SKM-1 treated with dmso at 0.1 percent for 144 hours (cell line): Measurements from ENCODE around the gene PKIG.
"Not testable (repeated sequence)": the region's sequence is repeated elsewhere in the genome, so short reads cannot be mapped to it uniquely, and the experiment has no call there.

ENCODE experiments used
- DNase-seq: peaks from one replicate; lab custom pipeline; 2025; ENCODE audit not compliant: unreplicated experiment; lab: John Stamatoyannopoulos, UW

The PKIG gene

DNA sequence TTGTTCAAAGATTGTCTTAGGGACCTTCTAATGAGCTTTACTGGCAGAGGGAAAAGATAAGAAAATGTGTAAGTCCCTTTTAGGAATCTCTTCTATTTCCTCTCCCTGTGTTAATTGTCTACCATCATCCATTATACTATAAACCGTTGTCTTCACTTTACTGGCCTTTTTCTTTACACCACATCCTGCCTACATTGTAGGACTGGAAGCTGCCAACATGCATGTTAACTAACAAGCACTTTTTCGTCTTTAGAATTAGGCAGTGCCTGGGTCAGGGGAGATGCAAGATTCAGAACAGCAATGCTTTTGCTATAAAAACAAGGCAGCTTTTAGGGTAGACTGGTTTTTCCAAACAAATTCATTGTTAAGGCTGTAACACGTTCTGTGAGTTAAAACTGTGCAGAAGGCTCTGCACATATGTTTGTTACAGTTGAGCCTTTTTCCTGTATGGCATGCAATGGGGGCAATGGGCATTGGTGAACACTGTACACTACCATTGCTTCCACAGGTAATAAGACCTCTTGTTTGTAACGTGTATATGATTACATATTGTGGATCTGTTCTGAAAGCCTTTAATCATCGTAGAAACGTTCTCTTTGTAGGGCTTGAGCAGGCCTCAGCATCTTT is 10.9 kb upstream of the PKIG start:
- no peak for DNase-seq

DNA sequence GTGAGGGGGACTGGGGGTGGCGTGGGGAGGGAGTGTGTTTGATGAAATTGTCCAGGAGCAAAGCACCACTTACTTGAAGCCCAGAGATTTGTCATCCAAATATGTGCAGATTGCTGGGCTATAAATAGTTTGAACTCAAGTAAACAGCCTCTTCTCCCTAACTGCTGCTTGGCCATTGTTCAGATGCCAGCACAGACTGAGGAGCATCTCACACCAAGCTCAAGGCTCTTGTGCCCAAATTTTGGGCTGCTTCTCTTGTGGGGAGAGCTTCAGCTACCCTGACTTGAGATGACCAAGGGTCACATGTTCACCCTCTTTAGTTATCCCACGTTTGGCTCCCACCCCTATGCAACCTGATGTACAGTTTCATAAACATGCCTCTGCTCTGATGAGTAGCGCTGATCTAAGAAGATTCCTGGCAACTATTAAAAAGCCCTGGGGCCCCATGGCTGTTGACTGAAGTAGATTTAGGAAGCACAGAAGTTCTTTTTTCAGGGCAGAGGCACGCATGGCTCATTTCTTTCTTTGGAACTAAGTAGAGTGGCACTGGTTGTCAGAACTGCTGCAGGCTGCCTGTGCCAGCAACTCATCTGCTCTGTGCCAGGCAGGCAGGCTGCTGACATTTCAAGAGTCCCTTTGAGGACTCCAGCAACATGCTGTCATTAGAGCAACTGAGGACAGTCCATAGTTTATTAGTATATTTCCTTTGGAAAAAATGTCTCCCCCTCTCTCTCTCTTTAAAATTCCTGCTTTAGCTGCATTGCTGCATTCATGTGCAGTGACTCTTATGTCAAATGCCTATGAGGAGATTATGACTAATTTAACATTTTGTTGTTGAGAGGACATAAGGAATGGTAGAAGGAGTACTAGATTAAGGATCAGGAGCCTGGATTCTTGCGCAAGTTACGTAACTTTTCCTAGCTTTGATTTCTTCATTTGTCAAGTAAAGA is 9.6 kb upstream of the PKIG start:
- DNase-seq: no peak

DNA sequence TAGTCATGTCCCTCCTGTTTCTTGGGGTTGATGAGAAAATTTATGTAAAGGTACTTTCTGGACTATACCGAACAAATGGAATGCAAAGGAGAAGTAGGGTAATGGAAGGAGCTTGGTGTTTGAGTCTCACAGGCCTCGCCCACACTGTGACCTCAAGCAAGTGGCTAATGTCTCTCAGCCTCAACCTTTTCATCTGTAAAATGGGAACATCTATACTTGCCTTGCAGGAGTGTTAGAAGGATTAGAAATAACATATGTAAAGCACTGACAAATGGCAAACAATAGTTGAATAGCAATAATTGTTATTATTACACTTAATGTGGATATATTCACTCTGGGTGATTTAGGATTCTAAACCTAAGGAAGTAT is 8.9 kb upstream of the PKIG start:
- DNase-seq: no peak

DNA sequence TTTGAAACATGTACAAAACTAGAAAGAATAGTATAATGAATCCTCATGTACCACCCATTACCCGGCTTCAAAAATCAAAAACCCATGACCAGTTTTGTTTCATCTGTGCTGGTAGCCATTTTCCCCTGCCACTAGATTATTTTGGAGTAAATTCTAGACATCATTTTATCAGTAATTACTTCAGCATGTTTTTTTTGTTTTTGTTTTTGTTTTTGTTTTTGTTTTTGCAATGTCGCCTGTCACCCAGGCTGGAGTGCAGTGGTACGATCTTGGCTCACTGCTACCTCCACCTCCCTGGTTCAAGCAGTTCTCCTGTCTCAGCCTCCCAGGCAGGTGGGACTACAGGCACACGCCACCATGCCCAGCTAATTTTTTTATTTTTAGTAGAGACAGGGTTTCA is 8.0 kb upstream of the PKIG start:
- no peak for DNase-seq

DNA sequence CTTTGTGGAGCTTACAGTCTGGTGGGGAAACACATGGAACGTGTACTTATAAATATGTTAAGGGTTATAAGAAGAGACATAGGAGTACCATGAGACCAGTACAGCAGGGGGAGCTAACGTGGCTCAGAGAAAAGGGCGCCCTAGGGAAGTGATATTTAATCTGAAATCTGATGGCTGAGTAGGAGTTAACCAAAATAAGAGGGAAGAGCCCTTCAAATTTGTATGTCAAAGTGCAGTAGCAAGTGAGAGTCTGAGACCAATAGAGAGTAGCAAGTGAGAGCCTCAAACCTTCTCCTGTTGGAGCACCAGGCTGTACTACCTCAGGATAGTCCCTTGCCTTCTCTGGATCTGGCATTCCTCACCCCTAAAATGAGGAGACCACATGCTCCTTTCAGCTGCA is 6.1 kb upstream of the PKIG start:
- DNase-seq: peak; percentile 71

DNA sequence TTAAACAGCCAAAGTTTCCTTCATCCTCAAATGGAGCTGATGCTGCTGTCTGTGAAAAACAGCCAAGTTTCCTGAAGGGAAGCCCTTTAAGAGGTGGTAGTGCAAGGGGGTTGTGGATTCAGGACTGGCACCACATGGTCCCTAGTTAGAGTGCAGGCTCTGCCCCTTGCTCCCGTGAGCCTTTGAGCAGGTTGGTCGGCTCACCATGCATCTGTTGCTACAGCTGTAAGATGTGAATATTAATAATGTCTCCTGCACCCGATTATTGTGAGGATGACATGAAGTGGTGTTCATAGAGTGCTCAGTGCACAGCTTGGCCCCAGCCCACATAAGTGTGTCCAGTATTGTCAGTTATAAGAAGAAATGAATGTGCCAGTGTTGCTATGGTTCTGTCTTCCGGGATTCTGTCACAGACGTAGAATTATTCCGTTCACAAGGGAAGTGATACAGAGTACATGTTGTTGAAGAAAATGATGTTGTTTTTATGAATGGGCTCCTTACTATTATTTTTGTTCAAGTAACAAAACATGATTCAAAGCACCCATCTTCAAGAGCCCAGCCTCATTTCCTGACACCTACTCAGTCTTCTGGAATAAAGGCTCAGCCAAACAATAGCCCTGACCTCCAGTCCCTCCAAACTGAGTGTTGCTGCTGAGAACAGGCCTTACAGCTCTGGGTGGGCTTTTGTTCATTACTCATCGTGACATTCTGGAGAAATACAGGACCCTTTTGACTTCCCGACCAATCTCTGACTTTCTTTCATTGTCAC is 2.9 kb upstream of the PKIG start:
- DNase-seq: no peak

DNA sequence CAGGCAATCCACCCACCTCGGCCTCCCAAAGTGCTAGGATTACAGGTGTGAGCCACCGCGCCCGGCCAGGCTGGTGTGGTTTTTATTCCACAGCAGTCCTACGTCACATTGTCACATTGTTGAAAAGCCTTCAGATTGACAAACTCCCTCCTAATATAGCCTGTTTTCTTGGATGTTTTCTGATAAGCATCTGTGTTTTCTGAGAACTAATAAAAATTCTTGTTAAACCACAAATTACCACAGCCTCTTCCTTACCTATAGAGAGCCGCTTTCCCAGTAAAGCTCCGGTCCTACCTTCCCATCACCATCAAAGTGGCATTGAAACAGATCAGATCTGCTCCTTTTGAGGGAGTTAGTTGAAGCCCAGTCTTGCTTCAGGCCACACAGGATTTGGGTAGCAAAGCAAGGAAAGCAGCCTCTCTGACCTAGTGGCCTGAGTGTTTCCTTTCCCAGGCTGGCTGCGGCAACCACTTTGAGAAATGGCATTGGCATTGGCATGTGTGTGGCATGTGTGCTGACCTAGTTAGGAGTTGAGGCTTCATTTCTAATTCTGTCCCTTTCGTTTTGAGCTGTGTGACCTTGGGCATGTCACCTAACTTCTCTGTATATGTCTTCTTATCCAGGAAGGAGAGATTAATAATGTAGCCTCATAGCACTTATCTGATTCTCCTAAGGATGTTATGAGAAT is 1.7 kb upstream of the PKIG start:
- DNase-seq: no peak

DNA sequence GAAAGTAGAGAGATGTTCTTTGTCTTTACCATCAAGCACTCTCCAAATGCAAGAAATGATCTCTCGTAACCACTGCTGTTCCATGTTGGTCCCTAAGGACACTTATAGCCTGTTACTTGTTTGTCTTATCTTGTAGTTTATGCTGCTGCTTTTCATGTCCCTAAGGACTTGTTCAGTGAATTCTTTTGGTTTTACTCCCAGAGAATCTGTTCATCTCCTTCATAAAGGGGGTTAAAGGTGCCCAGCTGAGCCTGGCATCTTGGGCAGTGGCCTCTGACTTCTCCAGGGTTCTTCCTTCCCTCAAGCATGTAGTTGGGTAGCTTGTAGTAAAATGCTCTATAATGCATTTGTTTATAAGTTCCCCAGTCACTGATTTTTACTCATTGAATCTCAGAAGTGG is 864 bp upstream of the PKIG start:
- DNase-seq: no peak

DNA sequence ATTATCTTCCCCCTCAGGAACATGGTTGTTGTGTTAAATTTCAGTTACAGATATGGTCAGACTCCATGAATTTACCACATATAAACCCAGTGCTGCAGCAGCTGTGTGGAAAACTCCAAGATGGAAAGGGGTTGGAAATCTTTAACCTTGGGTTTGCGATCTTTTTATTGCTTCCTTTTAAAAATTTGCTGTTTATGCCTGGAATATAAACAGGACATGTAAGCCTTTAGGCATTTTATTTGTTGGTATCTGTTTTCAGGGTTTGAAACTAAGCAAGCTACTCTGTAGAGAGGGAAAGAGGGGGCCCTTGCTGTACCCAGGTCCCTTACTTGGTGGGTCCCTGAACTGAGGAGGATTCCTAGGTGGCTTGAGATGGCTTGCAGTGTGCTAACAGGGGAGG is 778 bp downstream of the PKIG start:
- DNase-seq: no peak

DNA sequence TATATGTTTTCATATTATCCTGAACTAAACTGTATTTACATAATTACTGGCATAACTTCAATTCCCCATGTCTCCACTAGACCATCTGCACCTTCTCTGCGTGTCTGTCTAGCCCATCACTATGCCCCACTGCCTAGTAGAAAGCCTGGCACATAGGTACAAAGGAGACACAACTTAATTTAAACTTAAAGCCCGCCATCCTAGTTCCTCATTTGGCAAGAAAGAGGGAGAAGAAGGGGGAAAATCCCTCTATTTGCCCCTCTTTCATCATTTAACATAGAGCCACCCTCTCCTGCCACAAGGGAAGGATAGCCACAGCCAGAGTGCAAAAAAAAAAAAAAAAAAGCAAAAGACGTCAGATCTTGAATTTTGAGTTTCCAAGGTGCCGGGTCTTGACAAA is 1.8 kb downstream of the PKIG start:
- no peak for DNase-seq

DNA sequence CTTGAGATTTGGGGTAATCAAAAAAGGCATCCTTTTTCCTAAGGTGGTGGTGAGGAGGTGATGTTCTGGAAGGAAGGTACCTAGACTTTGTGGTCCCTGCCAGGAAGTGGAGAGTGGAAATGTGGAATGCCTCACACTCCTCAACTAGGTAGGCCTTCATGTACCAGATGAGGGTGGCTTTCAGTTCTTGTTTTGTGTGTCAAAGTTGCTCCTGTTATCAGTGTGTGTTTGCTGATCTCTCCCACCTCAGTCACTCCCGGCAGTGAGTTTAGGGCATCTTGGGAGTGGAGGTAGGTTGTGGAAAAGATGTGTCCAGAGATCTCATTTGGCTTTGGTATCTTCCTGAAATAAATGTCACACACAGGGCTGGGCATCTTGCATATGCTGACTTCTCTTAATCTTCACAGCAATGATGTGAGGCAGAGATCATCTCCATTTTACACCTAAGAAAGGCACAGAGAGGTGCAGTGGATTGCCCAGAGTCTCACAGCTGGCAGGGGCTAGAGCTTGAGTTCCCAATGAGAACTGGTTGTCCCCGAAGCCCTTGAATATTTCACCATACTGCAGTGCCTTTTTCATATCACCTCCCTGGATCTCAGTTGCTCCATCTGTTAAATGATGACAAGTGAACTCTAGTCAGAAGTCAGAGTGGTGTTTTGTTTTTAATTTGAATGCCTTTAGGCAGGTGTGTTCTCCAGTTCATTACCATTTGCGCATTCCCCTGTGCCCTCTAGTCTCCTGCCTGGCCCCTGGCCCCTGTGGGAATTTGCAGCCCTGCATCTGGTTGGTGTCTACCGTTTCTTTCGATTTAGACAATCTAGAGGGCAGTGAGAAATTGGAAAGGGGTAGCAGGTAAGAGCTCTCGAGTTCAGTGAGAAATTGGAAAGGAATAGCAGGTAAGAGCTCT is 2.9 kb downstream of the PKIG start:
- DNase-seq: no peak

DNA sequence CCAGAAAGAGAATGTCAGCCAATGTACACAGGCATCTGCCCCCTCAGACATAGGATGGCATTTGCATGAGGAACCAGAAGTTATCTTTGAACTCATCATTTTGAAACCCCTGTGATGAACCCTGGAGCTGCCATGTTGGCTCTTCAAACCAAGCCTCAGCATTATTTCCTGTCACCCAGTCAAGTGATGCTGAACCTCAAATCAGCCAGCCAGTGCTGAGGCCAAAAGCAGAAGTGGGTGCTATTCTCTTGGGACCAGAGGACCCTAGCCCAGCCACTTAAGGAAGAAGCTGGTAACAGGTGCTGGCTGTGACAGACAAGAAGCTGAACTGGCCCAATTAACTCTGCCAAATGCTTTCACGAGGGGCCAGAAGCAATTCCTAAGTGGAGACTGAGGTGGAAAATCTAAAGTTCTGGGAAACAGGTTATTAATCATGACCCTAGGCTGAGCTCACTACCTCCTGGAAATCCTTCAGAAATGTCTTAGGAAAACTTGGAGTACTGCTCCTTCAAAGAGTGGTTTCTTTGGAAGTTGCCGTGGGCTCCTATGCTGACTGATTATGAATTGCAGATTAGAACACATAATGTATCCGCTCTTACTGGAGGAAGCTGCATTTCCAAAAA is 4.0 kb downstream of the PKIG start:
- DNase-seq: peak; percentile 84

DNA sequence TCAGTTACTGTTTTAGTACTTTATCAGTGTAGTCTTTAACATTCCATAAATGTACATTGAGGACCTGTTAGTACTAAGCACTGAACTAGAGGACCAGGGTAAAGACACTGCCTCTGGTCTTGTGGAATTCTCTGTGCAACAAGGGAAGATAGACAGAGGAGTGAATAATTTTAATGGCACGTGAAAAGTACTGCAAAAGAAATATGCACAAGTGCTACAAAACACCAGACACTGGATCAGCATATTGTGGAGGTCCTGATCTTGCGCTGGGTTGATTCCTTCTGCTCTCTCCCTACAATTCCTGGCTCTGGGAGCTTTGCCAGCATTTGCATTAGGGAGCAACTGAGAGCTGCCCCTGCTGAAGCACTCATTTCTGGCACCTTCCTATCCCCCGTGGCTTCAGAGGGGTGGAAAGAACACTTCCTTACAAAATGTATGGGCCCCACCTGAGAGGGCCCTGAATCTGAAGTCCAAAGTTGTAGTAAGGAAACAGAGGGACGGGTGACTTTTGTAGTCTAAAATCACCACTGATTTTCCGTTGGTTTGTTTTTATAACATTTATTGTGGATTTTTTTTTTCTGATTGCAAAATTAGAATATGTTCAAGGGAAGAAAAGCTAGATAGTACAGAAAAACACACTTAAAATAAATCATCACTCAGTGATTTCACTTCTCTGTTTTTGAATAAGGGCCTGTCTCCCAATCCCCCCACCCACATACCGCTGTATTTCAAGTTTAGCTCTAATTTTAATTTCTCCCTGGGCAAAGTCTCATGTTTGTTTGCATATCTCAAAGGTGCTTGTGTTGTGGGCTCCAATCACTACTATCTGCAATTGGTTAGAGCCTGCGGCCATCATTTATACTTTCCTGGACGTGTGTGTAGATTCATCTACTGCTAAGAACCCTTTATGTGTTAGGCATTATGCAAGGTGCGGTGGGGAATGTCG is 4.9 kb downstream of the PKIG start:
- DNase-seq: no peak

DNA sequence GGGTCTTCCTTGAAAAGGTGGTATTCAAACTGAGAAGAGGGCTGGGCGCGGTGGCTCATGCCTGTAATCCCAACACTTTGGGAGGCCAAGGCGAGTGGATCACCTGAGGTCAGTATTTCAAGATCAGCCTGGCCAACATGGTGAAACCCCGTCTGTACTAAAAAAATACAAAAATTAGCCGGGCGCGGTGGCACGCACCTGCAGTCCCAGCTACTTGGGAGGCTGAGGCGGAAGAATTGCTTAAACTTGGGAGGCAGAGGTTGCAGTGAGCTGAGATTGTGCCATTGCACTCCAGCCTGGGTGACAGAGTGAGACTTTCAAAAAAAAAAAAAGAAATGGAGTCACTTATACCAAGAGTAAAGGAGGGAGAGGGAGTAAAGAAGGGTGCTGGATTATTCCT is 5.9 kb downstream of the PKIG start:
- DNase-seq: not testable (repeated sequence)

DNA sequence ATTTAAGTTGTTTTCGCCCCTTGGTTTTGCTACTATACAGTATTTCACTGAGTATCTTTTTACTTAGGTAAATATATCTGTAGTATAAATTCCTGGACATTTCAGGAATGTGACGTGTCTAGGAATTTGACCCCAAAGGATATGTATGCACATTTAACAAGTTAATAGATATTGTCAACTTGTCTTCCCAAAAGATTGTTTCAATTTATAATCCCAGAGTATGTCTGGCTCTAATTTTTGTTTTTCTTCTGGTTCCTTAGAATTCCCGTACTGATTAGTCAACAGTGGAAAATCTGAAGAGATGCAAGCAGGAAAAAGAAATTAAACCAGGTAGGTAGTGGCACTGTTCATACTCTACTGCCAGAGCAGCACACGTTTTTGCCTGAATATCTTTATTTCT is 7.2 kb downstream of the PKIG start:
- no peak for DNase-seq

DNA sequence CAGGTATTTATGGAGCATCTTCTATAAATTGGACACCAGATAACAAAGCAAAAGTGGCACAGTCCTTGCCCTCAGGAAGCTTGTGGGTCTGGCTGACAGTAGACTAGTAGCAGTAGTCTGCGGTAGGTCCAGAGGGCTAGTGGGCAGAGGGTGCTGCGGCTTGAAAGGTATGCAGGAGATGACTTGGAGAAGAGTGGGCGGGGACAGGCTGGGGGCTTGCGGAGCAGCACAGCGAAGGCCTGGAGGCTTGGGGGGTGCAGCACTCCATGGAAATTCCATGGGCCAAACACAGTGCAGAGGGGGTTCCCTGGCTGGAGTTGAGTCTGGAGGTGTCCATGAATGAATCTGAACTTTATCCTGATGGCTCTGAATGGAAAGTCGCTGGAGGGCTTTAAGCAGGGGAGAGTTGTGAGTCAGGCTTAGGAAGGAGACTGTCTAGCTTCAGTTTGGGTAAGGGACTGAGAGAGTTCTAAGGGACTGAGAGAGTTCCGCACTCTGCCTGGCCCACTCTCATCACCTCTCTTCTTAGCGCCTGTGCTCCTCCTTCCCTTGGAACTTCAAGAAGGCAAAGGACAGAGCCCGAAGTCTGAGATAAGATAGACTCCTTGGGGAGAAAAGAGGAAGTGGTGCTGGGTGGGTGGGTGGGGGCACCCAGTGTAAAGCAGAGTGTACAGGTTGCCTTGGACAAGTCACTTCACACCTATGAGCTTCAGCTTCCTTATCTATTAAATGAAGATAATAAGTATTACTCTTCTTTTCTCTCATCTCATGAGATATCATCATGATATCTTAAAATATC is 8.8 kb downstream of the PKIG start:
- peak; percentile 16 for DNase-seq

DNA sequence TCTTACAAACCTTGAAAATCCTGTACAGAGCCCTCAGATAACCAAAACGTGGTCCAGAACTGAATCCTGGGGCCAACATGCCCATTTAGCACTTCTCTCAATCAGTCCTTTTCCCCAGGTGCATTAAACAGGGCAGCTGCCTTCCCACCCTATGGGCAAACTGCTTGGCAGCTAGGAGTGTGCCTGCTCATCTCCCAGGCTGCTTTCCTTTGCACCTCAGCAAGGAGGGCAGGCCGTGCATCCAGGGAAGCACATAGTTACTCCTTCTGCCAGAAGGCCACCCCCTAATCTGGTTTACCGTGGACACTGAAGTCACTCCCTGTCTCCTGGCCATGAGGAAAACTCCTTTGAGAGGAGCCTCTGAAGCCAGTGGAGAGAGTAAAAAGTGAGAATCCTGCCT is 10.0 kb downstream of the PKIG start:
- DNase-seq: no peak

DNA sequence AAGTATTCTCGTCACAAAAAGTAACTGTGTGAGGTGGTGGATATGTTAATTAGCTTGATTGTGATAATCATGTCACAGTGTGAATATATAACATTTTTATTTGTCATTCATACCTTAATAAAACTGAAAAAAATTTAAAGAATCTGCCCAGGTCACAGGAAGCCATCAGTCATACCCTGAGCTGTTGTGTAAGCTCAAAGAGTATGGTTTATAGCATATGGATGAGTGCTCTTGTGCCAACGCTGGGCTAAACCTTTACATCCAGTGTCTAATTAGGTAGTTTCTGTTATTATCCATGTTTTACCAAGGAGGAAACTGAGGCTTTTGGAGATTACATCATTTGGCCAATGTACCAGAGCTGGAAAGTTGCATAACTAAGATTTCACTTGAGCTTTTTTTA is 11.4 kb downstream of the PKIG start:
- peak; percentile 56 for DNase-seq
